H9 (cell line): ENCODE measurements around the gene PHOSPHO1. TPM values are rescaled to one million over a fixed set of nuclear protein-coding genes. Genes with fewer than 3 reads are reported as not detected.

ENCODE experiments used
- DNase-seq: peaks from one replicate; pipeline ENCODE4 v3.0.0-alpha.2; 2017
- H2AFZ ChIP-seq: one replicate; pipeline ENCODE4 v1.6.1; 2013; ENCODE audit warnings: mild to moderate bottlenecking, low read length, control low read depth, moderate library complexity
- H2AK5ac ChIP-seq: 2 replicates; pipeline ENCODE4 v1.6.1; 2013; ENCODE audit warnings: low read length, control low read depth, mixed read lengths; ENCODE audit not compliant: insufficient read length
- H2BK120ac ChIP-seq: one replicate; pipeline ENCODE4 v1.6.1; 2013; ENCODE audit warnings: low read depth, mild to moderate bottlenecking, low read length, control low read depth, inconsistent platforms; ENCODE audit not compliant: poor library complexity, severe bottlenecking
- H2BK12ac ChIP-seq: 2 replicates; pipeline ENCODE4 v1.6.1; 2013; ENCODE audit warnings: low read length, control low read depth, mixed read lengths, low read depth; ENCODE audit not compliant: insufficient read length
- H2BK15ac ChIP-seq: 2 replicates; pipeline ENCODE4 v1.6.1; 2013; ENCODE audit warnings: low read depth, low read length, control low read depth
- H2BK20ac ChIP-seq: one replicate; pipeline ENCODE4 v1.6.1; 2013; ENCODE audit warnings: low read depth, mild to moderate bottlenecking, low read length, control low read depth, inconsistent platforms; ENCODE audit not compliant: poor library complexity, severe bottlenecking
- H2BK5ac ChIP-seq: 2 replicates; pipeline ENCODE4 v1.6.1; 2013; ENCODE audit warnings: low read length, control low read depth, mixed read lengths; ENCODE audit not compliant: insufficient read length
- H3K14ac ChIP-seq: 2 replicates; pipeline ENCODE4 v1.6.1; 2013; ENCODE audit warnings: low read length, control low read depth; ENCODE audit not compliant: insufficient read depth
- H3K18ac ChIP-seq: 2 replicates; pipeline ENCODE4 v1.6.1; 2013; ENCODE audit warnings: low read depth, mild to moderate bottlenecking, mixed read lengths, low read length, control low read depth; ENCODE audit not compliant: insufficient read length
- H3K23ac ChIP-seq: 2 replicates; pipeline ENCODE4 v1.6.1; 2013; ENCODE audit warnings: low read length, control low read depth, mixed read lengths, low read depth; ENCODE audit not compliant: insufficient read length
- H3K23me2 ChIP-seq: 2 replicates; pipeline ENCODE4 v1.6.1; 2013; ENCODE audit warnings: low read depth, mild to moderate bottlenecking, mixed read lengths, low read length, control low read depth; ENCODE audit not compliant: insufficient read length, poor library complexity, severe bottlenecking
- H3K27ac ChIP-seq: 2 replicates; pipeline ENCODE4 v1.5.1; 2013; ENCODE audit warnings: low read length, control low read depth, mixed read lengths, low read depth; ENCODE audit not compliant: insufficient read length
- H3K27me3 ChIP-seq: 2 replicates; pipeline ENCODE4 v1.6.1; 2013; ENCODE audit warnings: low read length, control low read depth, inconsistent platforms; ENCODE audit not compliant: insufficient read depth
- H3K4ac ChIP-seq: 2 replicates; pipeline ENCODE4 v1.6.1; 2013; ENCODE audit warnings: low read depth, mild to moderate bottlenecking, control low read depth, inconsistent platforms, low read length, moderate library complexity
- H3K4me1 ChIP-seq: 2 replicates; pipeline ENCODE4 v1.6.1; 2013; ENCODE audit warnings: low read length, control low read depth, inconsistent platforms; ENCODE audit not compliant: insufficient read depth
- H3K4me2 ChIP-seq: 2 replicates; pipeline ENCODE4 v1.6.1; 2013; ENCODE audit warnings: low read length, control low read depth, mixed read lengths; ENCODE audit not compliant: insufficient read length, insufficient read depth
- H3K56ac ChIP-seq: 2 replicates; pipeline ENCODE4 v1.6.1; 2013; ENCODE audit warnings: low read depth, mild to moderate bottlenecking, mixed read lengths, low read length, control low read depth; ENCODE audit not compliant: insufficient read length
- H3K79me1 ChIP-seq: 2 replicates; pipeline ENCODE4 v1.6.1; 2013; ENCODE audit warnings: low read depth, mild to moderate bottlenecking, moderate library complexity, low read length, control low read depth, inconsistent platforms; ENCODE audit not compliant: insufficient read depth, poor library complexity, severe bottlenecking
- H3K79me2 ChIP-seq: 2 replicates; pipeline ENCODE4 v1.6.1; 2013; ENCODE audit warnings: low read length, control low read depth, inconsistent platforms; ENCODE audit not compliant: insufficient read depth
- H3K9ac ChIP-seq: 2 replicates; pipeline ENCODE4 v1.6.1; 2013; ENCODE audit warnings: low read length, control low read depth, mixed read lengths; ENCODE audit not compliant: insufficient read length; ENCODE audit errors: extremely low read depth
- H3K9me3 ChIP-seq: one replicate; pipeline ENCODE4 v1.6.1; 2013; ENCODE audit warnings: low read depth, low read length, inconsistent platforms; ENCODE audit not compliant: control insufficient read depth
- H3T11ph ChIP-seq: one replicate; pipeline ENCODE4 v1.6.1; 2013; ENCODE audit warnings: mild to moderate bottlenecking, low read length, control low read depth, inconsistent platforms
- H4K20me1 ChIP-seq: one replicate; pipeline ENCODE4 v1.6.1; 2013; ENCODE audit not compliant: control insufficient read depth, insufficient read length, insufficient read depth
- H4K5ac ChIP-seq: 2 replicates; pipeline ENCODE4 v1.6.1; 2013; ENCODE audit warnings: low read depth, mild to moderate bottlenecking, mixed read lengths, low read length, control low read depth; ENCODE audit not compliant: insufficient read length
- H4K8ac ChIP-seq: replicated peaks from 2 replicates; pipeline ENCODE4 v1.6.1; 2013; ENCODE audit warnings: low read length, control low read depth, mixed read lengths, low read depth; ENCODE audit not compliant: insufficient read length
- H4K91ac ChIP-seq: 2 replicates; pipeline ENCODE4 v1.6.1; 2013; ENCODE audit warnings: low read depth, mild to moderate bottlenecking, moderate library complexity, mixed read lengths, low read length, control low read depth; ENCODE audit not compliant: insufficient read length
- H3K27ac Mint-ChIP-seq, 3 experiments: 2 replicates in 2 of 3; 3 replicates in 1 of 3; pipeline ENCODE4 v1.8.0; 2020 to 2021; ENCODE audit warnings: mixed read lengths in 3 of 3, mild to moderate bottlenecking in 1 of 3, moderate library complexity in 1 of 3
- H3K27me3 Mint-ChIP-seq: 2 replicates; pipeline ENCODE4 v1.8.0; 2021; ENCODE audit warnings: low read depth, mild to moderate bottlenecking, moderate library complexity, mixed read lengths
- H3K36me3 Mint-ChIP-seq, 3 experiments: 2 replicates in 2 of 3; 3 replicates in 1 of 3; pipeline ENCODE4 v1.8.0; 2020 to 2021; ENCODE audit warnings: low read depth in 3 of 3, mixed read lengths in 3 of 3; ENCODE audit not compliant: insufficient read depth in 1 of 3
- H3K4me1 Mint-ChIP-seq, 2 experiments: 2 replicates each; pipeline ENCODE4 v1.8.0; 2020; ENCODE audit warnings: mixed read lengths in 2 of 2
- H3K4me3 Mint-ChIP-seq, 2 experiments: 2 replicates in 1 of 2; 3 replicates in 1 of 2; pipeline ENCODE4 v1.8.0; 2020 to 2021; ENCODE audit warnings: mild to moderate bottlenecking in 2 of 2, mixed read lengths in 2 of 2, moderate library complexity in 1 of 2
- H3K9me3 Mint-ChIP-seq, 2 experiments: 2 replicates in 1 of 2; 3 replicates in 1 of 2; pipeline ENCODE4 v1.8.0; 2020; ENCODE audit warnings: mild to moderate bottlenecking in 2 of 2, mixed read lengths in 2 of 2, moderate library complexity in 1 of 2
- WGBS: extraction: QIAGEN DNeasy Blood & Tissue Kit; methylation state at CpG from one replicate; pipeline ENCODE4 v1.1.7; 2013; ENCODE audit warnings: missing lambda C conversion rate, low lambda C conversion rate, mixed read lengths; ENCODE audit not compliant: insufficient read length; ENCODE audit errors: extremely low coverage; 5-methylcytosine and 5-hydroxymethylcytosine counted together
- total RNA-seq: library from RNA; stranded (reverse); gene quantifications from 2 replicates; pipeline ENCODE4 v1.2.1, GENCODE V29; 2021
- TF ChIP-seq, protein P1 (sequence below): fragments of 200-600 bp; sonication (generic); conservative IDR thresholded peaks from 3 replicates; pipeline ENCODE4 v1.8.0; 2021; ENCODE audit warnings: antibody characterized with exemption, mild to moderate bottlenecking

PHOSPHO1 gene
- total RNA-seq, 1 experiment from 2014 or later: 0.63 TPM

DNA sequence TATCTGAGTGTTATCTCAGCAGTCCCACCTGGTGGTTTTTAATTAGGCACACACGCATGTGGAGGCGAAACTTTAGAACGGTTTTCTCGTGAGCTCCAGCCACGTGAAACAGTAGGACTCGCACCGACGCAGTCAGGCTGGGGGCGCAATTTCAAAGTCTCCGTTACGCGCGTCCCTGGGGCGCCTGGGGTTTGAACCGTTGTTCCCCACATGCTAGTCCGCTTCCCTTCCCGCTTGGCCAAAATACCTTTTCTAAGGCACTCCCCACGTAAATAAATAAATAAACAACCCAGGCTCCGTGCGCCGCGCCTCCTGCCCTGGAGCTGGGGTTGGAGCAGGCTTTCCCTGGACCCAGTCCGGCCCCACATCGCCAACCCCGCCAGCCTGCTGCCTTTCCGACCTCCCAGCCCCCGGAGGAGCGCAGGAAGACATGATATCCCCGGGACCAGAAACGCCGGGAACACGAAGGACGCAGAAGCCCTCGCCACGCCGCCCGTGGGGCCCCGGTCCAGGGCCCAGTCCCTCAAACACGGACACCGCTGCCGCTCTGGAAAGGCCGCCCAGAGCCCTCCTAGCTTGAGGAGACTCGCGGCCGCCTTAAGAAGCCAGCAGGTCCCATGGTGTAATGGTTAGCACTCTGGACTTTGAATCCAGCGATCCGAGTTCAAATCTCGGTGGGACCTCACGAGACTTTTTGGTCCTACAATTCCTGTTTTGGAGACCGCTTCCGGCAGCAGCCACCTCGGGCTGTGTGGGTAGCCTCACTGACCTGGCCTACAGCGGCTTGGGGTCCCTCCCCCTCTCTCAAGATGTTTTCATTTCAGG is 38.5 kb downstream of the PHOSPHO1 start:
- Histone ChIP-seq H3K27ac (no peak overlapping the region), H3K4me1 (no peaks in the 10 kb centered on the region; the same call in 1 of the 2 replicates), H3K18ac (peak overlapping the region; percentile 97), H2BK20ac (no peak overlapping the region), H3K9ac (peak overlapping the region; percentile 85), H3K23me2 (peaks cover 6% of the 10 kb centered on the region), H3K23ac (no peak overlapping the region), H3K4me2 (peak overlapping the region; percentile 95), H2BK15ac (no peak overlapping the region), H2BK5ac (no peak overlapping the region), H3K79me1 (no peaks in the 10 kb centered on the region), H4K91ac (no peak overlapping the region), H3K79me2 (no peaks in the 10 kb centered on the region), H3K27me3 (no peaks in the 10 kb centered on the region), H3K14ac (peak overlapping the region; percentile 97), H3K56ac (no peak overlapping the region), H3K9me3 (no peaks in the 10 kb centered on the region), H2BK120ac (no peak overlapping the region), H2AK5ac (no peak overlapping the region), H2AFZ (peak overlapping the region; percentile 48), H2BK12ac (no peak overlapping the region), H4K20me1 (no peaks in the 10 kb centered on the region), H4K5ac (peak overlapping the region; percentile 44), H3T11ph (no peak overlapping the region), H4K8ac (no peak overlapping the region), H3K4ac (no peak overlapping the region)
- no CpG with 5 or more reads among the region's 53 CpGs for WGBS
- H3K27ac Mint-ChIP-seq: peak overlapping the region; percentile 94 to 99 (median 98)
- peak overlapping the region; percentile 91 to 92 for H3K4me3 Mint-ChIP-seq
- H3K36me3 Mint-ChIP-seq: no peaks in the 10 kb centered on the region
- H3K27me3 Mint-ChIP-seq: peaks cover 2% of the 10 kb centered on the region
- TF ChIP-seq, protein P1, sequence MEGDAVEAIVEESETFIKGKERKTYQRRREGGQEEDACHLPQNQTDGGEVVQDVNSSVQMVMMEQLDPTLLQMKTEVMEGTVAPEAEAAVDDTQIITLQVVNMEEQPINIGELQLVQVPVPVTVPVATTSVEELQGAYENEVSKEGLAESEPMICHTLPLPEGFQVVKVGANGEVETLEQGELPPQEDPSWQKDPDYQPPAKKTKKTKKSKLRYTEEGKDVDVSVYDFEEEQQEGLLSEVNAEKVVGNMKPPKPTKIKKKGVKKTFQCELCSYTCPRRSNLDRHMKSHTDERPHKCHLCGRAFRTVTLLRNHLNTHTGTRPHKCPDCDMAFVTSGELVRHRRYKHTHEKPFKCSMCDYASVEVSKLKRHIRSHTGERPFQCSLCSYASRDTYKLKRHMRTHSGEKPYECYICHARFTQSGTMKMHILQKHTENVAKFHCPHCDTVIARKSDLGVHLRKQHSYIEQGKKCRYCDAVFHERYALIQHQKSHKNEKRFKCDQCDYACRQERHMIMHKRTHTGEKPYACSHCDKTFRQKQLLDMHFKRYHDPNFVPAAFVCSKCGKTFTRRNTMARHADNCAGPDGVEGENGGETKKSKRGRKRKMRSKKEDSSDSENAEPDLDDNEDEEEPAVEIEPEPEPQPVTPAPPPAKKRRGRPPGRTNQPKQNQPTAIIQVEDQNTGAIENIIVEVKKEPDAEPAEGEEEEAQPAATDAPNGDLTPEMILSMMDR: peak; percentile 46; the same call in 2 of the 3 replicates
- DNase-seq: peak; percentile 97
- peaks cover 8 to 10% of the 10 kb centered on the region in 2 experiments for H3K4me1 Mint-ChIP-seq
- H3K9me3 Mint-ChIP-seq: no peaks in the 10 kb centered on the region
